DMS79 (cell line): ENCODE data around the gene GCK.

Source experiments
- DNase-seq: peaks from one replicate; lab custom pipeline; 2025; lab: John Stamatoyannopoulos, UW

GCK gene

GRCh38 chr7:44189286-44189992 is at the start of gene GCK:
TSS of gene GCK (minus strand) at chr7:44189439. CDS start at chr7:44188953, 486 bp downstream.
- peak; percentile 95 for DNase-seq

GRCh38 chr7:44238116-44238695 is 49.0 kb upstream of the GCK start:
- no peak for DNase-seq

- DNase-seq, result no peak
Observed at GRCh38 chr7:44237696-44238095, 48.5 kb upstream of the GCK start.

- DNase-seq, result no peak
Observed at GRCh38 chr7:44236333-44236728, 47.1 kb upstream of the GCK start.

- DNase-seq, result peak; percentile 45
Observed at GRCh38 chr7:44235582-44236332, 46.5 kb upstream of the GCK start.

GRCh38 chr7:44235066-44235465 is 45.8 kb upstream of the GCK start:
- DNase-seq, result no peak

GRCh38 chr7:44232901-44233715 is 43.9 kb upstream of the GCK start:
- no peak for DNase-seq

- no peak for DNase-seq
Observed at GRCh38 chr7:44232396-44232795, 43.2 kb upstream of the GCK start.

GRCh38 chr7:44231088-44231487 is 41.8 kb upstream of the GCK start:
- DNase-seq, result no peak

GRCh38 chr7:44230286-44230685 is 41.0 kb upstream of the GCK start:
- DNase-seq, result no peak

GRCh38 chr7:44229546-44230105 is 40.4 kb upstream of the GCK start:
- DNase-seq, result no peak

GRCh38 chr7:44228571-44229350 is 39.5 kb upstream of the GCK start:
- no peak for DNase-seq

- no peak for DNase-seq
Observed at GRCh38 chr7:44227911-44228310, 38.7 kb upstream of the GCK start.

GRCh38 chr7:44226396-44226753 is 37.1 kb upstream of the GCK start:
- peak; percentile 41 for DNase-seq

GRCh38 chr7:44225566-44226395 is 36.5 kb upstream of the GCK start:
- DNase-seq, result no peak

- peak; percentile 59 for DNase-seq
Observed at GRCh38 chr7:44224974-44225565, 35.8 kb upstream of the GCK start.

GRCh38 chr7:44224080-44224973 is 35.1 kb upstream of the GCK start:
- peak; percentile 97 for DNase-seq

GRCh38 chr7:44223362-44224079 is 34.3 kb upstream of the GCK start:
- DNase-seq, result peak; percentile 32
